ENCODE measurements around the gene SPN. TPM values are rescaled to one million over a fixed set of nuclear protein-coding genes. Genes with fewer than 3 reads are reported as not detected.

The SPN gene
- total and polyA plus RNA-seq, 2 donors (not counting 3 experiments of a cell fraction or from before 2014, with no cell fraction given): not detected

GRCh38 chr16:29651774-29652349 lies 11.2 kb upstream of the SPN start:
- Histone ChIP-seq H3K79me2 (ENCODE audit: control insufficient read depth, insufficient read depth, low read length) (no peaks in the 10 kb centered on the region), H3K4me3 (replicated peaks in 1 of 3; ENCODE audit: insufficient read depth in 1 of 3, low read depth in 1 of 3, low read length in 3 of 3) (no peak overlapping the region), H3K9me1 (replicated peaks; ENCODE audit: control insufficient read depth, extremely low read depth, insufficient read depth, low read length) (no peaks in the 10 kb centered on the region), H2AFZ (ENCODE audit: low read depth, low read length) (no peak overlapping the region), H3K27me3 (ENCODE audit: control insufficient read depth in 2 of 2, insufficient read depth in 2 of 2, low read length in 2 of 2) (peaks cover 0 to 3% of the 10 kb centered on the region in 2 experiments), H4K20me1 (replicated peaks; ENCODE audit: control insufficient read depth, extremely low read depth, insufficient read depth, low read length) (no peaks in the 10 kb centered on the region), H3K36me3 (ENCODE audit: control insufficient read depth in 2 of 2, extremely low read depth in 1 of 2, insufficient read depth in 2 of 2, low read length in 2 of 2) (no peaks in the 10 kb centered on the region), H3K4me2 (ENCODE audit: insufficient read depth, low read length) (no peak overlapping the region), H3K4me1 (ENCODE audit: control insufficient read depth, extremely low read depth, insufficient read depth, low read length) (no peaks in the 10 kb centered on the region), H3K9ac (replicated peaks; ENCODE audit: extremely low read depth, insufficient read depth, low read length) (no peak overlapping the region), H3K27ac (ENCODE audit: insufficient read depth, low read depth, low read length) (no peak overlapping the region), H3K9me3 (replicated peaks; ENCODE audit: control insufficient read depth, insufficient read depth, low read length) (no peaks in the 10 kb centered on the region)
- BruUV-seq (replicated peaks): no TSS peak
- TF ChIP-seq EZH2 (IDR thresholded peaks at IDR 0.05; ENCODE audit: borderline replicate concordance, low read depth, low read length, severe bottlenecking) (no peak), JUN (IDR thresholded peaks at IDR 0.05; ENCODE audit: borderline replicate concordance, insufficient read depth, insufficient read length, low read depth) (no peak), POLR2A (IDR thresholded peaks at IDR 0.05; ENCODE audit: low read depth, low read length) (no peak), MYC (IDR thresholded peaks at IDR 0.05; ENCODE audit: low read depth, low read length) (no peak), POLR2AphosphoS5 (IDR thresholded peaks at IDR 0.05; ENCODE audit: insufficient read depth, low read depth, low read length) (no peak), GATA2 (IDR thresholded peaks at IDR 0.05; ENCODE audit: insufficient read depth, insufficient read length, low read depth, low read length) (no peak), FOS (IDR thresholded peaks at IDR 0.05; ENCODE audit: borderline replicate concordance, insufficient read depth, low read length) (no peak)
- TF ChIP-seq, protein P1, sequence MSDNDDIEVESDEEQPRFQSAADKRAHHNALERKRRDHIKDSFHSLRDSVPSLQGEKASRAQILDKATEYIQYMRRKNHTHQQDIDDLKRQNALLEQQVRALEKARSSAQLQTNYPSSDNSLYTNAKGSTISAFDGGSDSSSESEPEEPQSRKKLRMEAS (IDR thresholded peaks at IDR 0.05; ENCODE audit: insufficient read depth, insufficient read length): no peak
- TF ChIP-seq, protein P2, sequence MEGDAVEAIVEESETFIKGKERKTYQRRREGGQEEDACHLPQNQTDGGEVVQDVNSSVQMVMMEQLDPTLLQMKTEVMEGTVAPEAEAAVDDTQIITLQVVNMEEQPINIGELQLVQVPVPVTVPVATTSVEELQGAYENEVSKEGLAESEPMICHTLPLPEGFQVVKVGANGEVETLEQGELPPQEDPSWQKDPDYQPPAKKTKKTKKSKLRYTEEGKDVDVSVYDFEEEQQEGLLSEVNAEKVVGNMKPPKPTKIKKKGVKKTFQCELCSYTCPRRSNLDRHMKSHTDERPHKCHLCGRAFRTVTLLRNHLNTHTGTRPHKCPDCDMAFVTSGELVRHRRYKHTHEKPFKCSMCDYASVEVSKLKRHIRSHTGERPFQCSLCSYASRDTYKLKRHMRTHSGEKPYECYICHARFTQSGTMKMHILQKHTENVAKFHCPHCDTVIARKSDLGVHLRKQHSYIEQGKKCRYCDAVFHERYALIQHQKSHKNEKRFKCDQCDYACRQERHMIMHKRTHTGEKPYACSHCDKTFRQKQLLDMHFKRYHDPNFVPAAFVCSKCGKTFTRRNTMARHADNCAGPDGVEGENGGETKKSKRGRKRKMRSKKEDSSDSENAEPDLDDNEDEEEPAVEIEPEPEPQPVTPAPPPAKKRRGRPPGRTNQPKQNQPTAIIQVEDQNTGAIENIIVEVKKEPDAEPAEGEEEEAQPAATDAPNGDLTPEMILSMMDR (IDR thresholded peaks at IDR 0.05; ENCODE audit: extremely low read depth in 1 of 2, insufficient read depth in 1 of 2, low read depth in 1 of 2, low read length in 2 of 2): no peak
- DNase-seq (ENCODE audit: low read depth, low spot score): no peak
- intact Hi-C loops (cut with micrococcal nuclease): no loop called here
- dilution Hi-C loops (cut with MboI; ENCODE audit: extremely low pct_ligation_motif_present, low sequenced_read_pairs): no loop called here
- no peak for FAIRE-seq
- ChIA-PET CTCF (interaction anchor here (0.8 to 2.8 kb wide), 3 partner anchors 11 to 40 kb away, joined by 3 to 7 read pairs (median 3); no protein-coding TSS in a partner anchor), POLR2A (no interaction called here)
